SK-N-MC (cell line): ENCODE measurements around the gene USP10.

Experiments
- DNase-seq: peaks from one replicate; pipeline ENCODE4 v3.0.0-alpha.2; 2011; ENCODE audit warnings: low read depth, low spot score
- H3K27ac ChIP-seq: fragments of 200-600 bp; sonication (generic); 2 replicates; pipeline ENCODE4 v1.5.1; 2016; ENCODE audit warnings: mixed run types
- H3K36me3 ChIP-seq: fragments of 200-600 bp; sonication (generic); 2 replicates; pipeline ENCODE4 v1.6.1; 2017; ENCODE audit warnings: antibody characterized with exemption, low read length, mixed read lengths; ENCODE audit not compliant: insufficient read depth
- H3K4me3 ChIP-seq: fragments of 200-600 bp; sonication (generic); 2 replicates; pipeline ENCODE4 v1.5.1; 2016
- H3K9ac ChIP-seq: fragments of 200-600 bp; sonication (generic); 2 replicates; pipeline ENCODE4 v1.8.0; 2017; ENCODE audit warnings: mixed run types, mixed read lengths; ENCODE audit not compliant: insufficient read length
- H3K9me3 ChIP-seq: fragments of 200-600 bp; sonication (generic); 2 replicates; pipeline ENCODE4 v1.6.1; 2017; ENCODE audit warnings: low read depth, mild to moderate bottlenecking, antibody characterized with exemption, low read length, moderate library complexity, mixed read lengths
- EZH2 ChIP-seq: fragments of 200-600 bp; sonication (generic); IDR thresholded peaks from one replicate; pipeline ENCODE4 v1.6.1; 2017; ENCODE audit warnings: antibody characterized with exemption
- FOXP2 ChIP-seq: optimal IDR thresholded peaks from 2 replicates; pipeline ENCODE3; 2011; ENCODE audit warnings: mild to moderate bottlenecking, moderate library complexity; ENCODE audit not compliant: insufficient read depth; ENCODE audit errors: extremely low read length, control extremely low read depth
- POLR2AphosphoS5 ChIP-seq: IDR thresholded peaks from 2 replicates; pipeline ENCODE4 v1.6.1; 2012; ENCODE audit warnings: mild to moderate bottlenecking, low read depth, low read length, borderline replicate concordance

The USP10 gene

DNA sequence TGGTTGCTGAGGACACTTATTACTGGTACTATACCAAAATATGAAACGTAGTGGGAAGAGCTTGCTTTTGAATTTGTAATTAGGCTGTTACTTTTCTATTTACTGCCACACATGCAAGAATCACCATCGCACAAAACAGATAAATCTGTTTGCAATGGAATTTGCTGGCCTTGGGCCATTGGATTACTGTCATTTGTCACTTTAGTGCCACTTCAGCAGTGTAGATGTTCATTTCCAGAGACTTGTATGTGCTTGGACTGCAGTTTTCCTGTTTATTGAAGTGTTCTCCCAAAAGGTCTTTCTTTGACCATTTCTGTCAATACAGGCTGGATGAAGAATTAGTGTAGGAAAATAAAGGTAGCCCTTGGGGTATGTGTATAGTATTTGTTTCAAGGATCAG lies 4.5 kb downstream of the USP10 start:
- Histone ChIP-seq H3K27ac (no peak overlapping the region), H3K9me3 (no peaks in the 10 kb centered on the region), H3K9ac (no peak overlapping the region), H3K36me3 (no peaks in the 10 kb centered on the region), H3K4me3 (no peak overlapping the region)
- TF ChIP-seq FOXP2 (no peak), EZH2 (no peak), POLR2AphosphoS5 (no peak)
- no peak for DNase-seq

DNA sequence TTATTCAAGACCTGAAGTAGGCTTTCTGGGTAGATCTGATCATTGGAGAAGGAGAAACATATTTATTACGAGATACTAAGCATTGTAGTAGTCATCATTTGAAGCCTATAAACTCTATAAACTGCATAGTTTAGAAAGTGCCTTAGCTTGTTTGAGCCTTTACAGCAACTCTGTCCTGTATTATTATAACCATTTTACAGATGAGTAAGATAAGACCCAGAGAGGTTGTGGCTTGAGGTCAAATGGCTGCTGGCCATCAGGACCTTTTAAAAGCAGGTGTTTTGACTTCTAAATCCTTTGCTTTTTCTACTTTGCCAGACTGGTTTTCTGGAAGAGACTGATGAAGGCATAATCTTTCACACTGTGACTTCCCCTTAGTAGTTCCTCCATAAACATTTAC lies 7.1 kb downstream of the USP10 start:
- no peak overlapping the region for H3K9ac ChIP-seq
- no peaks in the 10 kb centered on the region for H3K9me3 ChIP-seq
- no peak for DNase-seq
- H3K4me3 ChIP-seq, result no peak overlapping the region
- TF ChIP-seq POLR2AphosphoS5, result no peak
- TF ChIP-seq FOXP2, result no peak
- TF ChIP-seq EZH2, result no peak
- H3K36me3 ChIP-seq, result no peaks in the 10 kb centered on the region
- H3K27ac ChIP-seq, result no peak overlapping the region

DNA sequence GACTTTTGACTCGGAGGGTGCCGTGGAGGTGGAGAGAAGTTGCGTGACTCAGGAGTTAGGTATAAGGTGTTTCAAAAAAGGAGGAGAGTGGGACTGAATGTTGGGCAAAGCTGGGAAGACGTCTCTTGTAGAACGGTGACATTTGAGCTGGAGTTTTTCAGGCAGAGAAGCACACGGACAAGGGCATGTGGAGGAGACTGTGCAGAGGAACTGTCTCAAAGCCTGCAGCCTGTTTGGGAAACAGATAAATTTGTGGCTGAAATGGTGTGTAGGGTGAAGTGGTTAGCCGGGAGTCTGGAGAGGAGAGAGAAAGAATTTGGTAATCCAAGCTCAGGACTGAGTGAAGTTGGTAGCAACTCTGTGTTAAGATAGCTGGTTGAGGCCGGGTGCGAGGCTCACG lies 9.8 kb downstream of the USP10 start:
- Histone ChIP-seq H3K27ac (no peak overlapping the region), H3K9me3 (no peaks in the 10 kb centered on the region), H3K36me3 (no peaks in the 10 kb centered on the region), H3K4me3 (no peak overlapping the region), H3K9ac (no peak overlapping the region)
- TF ChIP-seq POLR2AphosphoS5 (no peak), EZH2 (no peak), FOXP2 (no peak)
- DNase-seq, result no peak

DNA sequence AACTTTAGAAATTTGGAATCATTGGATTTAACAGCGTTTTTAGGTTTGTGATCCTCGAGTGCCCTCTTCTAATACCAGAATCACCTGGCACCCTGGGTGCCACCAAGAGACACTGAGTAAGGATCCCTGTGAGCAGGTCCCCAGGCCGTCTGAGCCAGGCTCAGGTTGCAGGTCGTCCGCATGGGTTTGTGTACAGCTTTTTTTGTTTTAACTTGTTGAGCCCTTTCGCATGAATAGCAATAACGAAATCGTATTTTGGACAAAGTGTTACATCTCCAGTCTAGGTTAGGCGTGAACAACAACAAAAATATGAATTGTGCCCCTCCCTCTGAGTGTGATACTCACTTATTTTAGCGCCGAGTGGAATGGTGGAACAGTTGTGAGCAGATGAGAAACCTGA lies 10.9 kb downstream of the USP10 start:
- no peak for DNase-seq
- Histone ChIP-seq H3K9ac (no peak overlapping the region), H3K4me3 (no peak overlapping the region), H3K27ac (no peak overlapping the region), H3K36me3 (no peaks in the 10 kb centered on the region), H3K9me3 (no peaks in the 10 kb centered on the region)
- no peak for TF ChIP-seq POLR2AphosphoS5
- no peak for TF ChIP-seq FOXP2
- TF ChIP-seq EZH2, result no peak

DNA sequence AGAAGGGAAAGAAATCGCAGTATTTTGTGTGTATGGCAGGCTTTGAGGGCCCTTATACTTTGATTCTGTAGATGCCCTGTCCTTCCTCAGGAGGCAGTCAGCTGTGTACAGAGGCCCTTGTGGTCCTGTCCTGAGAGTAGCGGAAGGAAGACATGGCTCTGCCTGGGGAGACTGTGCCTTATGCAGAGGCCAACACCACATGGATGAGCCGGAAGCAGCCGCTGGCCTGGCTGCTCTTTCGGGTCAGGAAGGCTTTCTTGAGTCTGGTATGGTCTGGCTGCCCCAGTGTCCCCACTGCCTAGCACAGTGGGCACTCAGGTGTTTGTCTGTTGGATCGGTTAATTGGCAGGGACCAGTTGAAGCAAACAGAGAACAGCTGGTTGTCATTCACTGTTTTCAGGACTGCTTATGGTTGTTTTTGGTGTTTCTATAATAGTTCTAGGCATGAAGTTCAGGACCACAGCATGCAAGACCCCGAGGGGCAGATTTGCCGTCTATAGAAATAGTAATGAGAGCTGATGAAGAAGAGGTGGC lies 12.4 kb downstream of the USP10 start:
- no peak for TF ChIP-seq POLR2AphosphoS5
- TF ChIP-seq FOXP2, result no peak
- no peak for TF ChIP-seq EZH2
- Histone ChIP-seq H3K4me3 (no peak overlapping the region), H3K9me3 (no peaks in the 10 kb centered on the region), H3K9ac (no peak overlapping the region), H3K27ac (no peak overlapping the region), H3K36me3 (no peaks in the 10 kb centered on the region)
- DNase-seq, result no peak

DNA sequence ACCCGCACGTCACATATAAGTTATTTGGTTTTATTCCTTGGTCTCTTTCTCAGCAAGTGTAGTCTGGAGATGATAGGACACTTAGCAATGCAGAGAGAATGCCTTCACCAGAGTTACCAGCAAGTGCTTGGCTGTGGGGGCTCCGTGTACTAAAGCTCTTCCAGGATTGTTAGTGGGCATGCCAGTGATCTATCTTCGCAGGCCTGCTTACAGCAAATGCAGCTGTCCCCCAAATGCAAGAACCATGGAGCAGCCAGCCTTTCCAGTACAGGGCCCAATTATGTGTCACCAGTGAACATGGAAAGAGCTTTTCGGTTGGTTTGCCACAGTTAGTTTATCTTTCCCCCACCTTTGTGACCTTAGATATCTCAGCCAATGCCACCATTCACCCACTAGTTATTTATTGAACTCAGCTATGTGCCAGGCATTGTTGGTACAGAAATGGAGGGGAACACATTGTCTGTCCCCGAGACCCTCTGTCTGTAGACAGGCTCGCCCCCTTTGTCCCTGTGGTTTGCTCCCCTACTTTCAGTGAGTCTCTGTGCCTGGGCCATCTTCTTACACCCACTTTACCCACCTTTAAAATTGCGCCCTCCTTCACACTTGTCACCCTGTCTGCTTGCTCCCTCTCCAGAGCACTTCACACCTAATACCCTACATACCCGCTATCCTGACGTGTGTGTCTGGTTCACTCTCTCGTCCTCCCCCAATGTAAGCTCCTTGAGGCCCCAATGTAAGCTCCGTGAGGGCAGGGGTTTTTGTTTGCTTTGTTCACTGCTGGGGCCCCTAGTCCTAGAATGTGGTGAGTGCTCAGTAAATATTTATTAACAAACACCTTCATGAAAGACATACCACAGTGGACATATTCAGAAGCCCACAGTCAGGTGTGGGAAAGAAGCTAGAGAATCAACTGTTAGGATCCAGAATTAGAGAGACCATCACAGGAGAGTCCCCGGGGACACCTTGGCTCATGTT lies 13.3 kb downstream of the USP10 start:
- TF ChIP-seq FOXP2 (no peak), POLR2AphosphoS5 (no peak), EZH2 (no peak)
- no peak overlapping the region for H3K4me3 ChIP-seq
- no peak overlapping the region for H3K27ac ChIP-seq

DNA sequence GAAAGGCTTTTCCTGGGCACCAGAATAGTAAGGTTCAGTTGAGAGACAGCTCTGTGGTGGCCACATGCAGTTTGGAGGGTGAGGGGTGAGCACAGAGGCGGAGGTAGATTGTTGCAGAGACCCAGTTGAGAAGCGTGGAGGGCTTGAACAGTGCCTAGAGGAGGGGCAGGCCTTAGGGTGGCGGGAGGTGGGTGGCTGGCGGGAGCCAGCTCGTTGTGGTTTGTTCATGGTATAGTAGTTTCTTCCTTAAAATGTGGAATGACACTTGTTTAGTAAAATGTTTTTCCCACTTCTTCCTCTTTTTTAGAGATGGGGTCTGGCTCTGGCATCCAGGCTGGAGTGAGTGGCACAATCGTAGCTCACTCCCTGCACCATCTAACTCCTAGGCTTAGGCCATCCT lies 14.2 kb downstream of the USP10 start:
- no peak for DNase-seq
- no peak for TF ChIP-seq EZH2
- no peak for TF ChIP-seq POLR2AphosphoS5
- no peak for TF ChIP-seq FOXP2
- H3K9ac ChIP-seq, result no peak overlapping the region
- no peaks in the 10 kb centered on the region for H3K36me3 ChIP-seq
- H3K4me3 ChIP-seq, result no peak overlapping the region
- H3K9me3 ChIP-seq, result no peaks in the 10 kb centered on the region
- no peak overlapping the region for H3K27ac ChIP-seq

More for the DNA sequence above, 13.3 kb downstream of the USP10 start:
- no peaks in the 10 kb centered on the region for H3K36me3 ChIP-seq
- DNase-seq, result no peak
- H3K9ac ChIP-seq, result no peak overlapping the region
- no peaks in the 10 kb centered on the region for H3K9me3 ChIP-seq

DNA sequence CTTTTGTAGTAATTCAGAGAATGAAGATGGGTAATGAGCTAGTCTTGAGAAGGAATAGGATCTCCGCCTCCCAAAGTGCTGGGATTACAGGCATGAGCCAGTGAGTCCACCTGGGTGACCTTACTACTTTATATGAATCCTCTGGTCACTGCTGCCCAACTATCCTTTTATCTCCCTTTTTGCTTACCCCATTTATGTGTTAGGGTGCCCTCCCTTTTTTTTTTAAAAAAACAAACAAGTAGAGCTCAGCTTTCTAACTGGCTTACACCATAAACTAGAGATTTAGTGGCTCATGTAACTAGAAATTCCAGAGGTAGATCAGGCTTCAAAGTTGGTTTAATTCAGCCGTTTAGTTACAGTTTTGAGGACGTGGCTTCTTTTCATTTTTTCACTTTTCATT lies 15.6 kb downstream of the USP10 start:
- H3K36me3 ChIP-seq, result no peaks in the 10 kb centered on the region
- no peak for DNase-seq
- H3K9ac ChIP-seq, result no peak overlapping the region
- H3K4me3 ChIP-seq, result no peak overlapping the region
- TF ChIP-seq FOXP2, result no peak
- TF ChIP-seq EZH2, result no peak
- no peak for TF ChIP-seq POLR2AphosphoS5
- H3K9me3 ChIP-seq, result no peaks in the 10 kb centered on the region
- H3K27ac ChIP-seq, result no peak overlapping the region

DNA sequence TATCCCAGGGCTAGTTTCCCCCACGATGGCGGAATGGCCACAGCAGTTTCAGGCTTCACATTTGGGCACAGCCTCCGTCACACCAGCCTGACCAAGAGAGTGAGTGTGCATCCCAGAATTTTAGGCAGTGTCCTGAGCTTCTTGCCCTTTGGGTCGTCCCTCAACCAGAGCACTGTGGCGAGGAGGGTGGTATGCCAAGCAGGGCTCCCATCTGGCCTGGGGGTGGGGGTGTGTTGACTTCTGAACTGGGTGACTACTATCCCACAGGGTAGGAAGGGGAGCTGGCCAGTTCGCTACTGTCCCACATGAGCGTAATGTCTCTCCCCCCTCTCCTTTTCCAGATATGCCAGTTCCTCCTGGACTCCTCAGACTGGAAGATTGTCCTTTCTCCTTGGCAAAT lies 16.1 kb downstream of the USP10 start:
- Histone ChIP-seq H3K9ac (no peak overlapping the region), H3K36me3 (no peaks in the 10 kb centered on the region), H3K9me3 (no peaks in the 10 kb centered on the region), H3K4me3 (no peak overlapping the region), H3K27ac (no peak overlapping the region)
- TF ChIP-seq EZH2 (no peak), POLR2AphosphoS5 (no peak), FOXP2 (no peak)
- DNase-seq, result no peak
